Liver (tissue), 9 donors: ENCODE results near the gene RNF220. TPM values are rescaled to one million over a fixed set of nuclear protein-coding genes. Genes with fewer than 3 reads are reported as not detected.

Experiments
- DNase-seq: peaks from one replicate; pipeline ENCODE4 v3.0.0-alpha.2; 2017; ENCODE audit warnings: low spot score
- H3K27ac ChIP-seq, 2 donors: one replicate each; pipeline ENCODE4 v1.7.0; 2013; ENCODE audit warnings: inconsistent platforms in 2 of 2, low read length in 2 of 2, control low read depth in 1 of 2, low read depth in 1 of 2, mild to moderate bottlenecking in 1 of 2
- H3K27me3 ChIP-seq, 4 donors: one replicate each; pipeline versions ENCODE4 v1.6.1 to v1.7.0; 2013; ENCODE audit warnings: low read length in 3 of 4, inconsistent platforms in 1 of 4, mild to moderate bottlenecking in 1 of 4, moderate library complexity in 1 of 4; ENCODE audit not compliant: control insufficient read depth in 4 of 4, insufficient read depth in 4 of 4
- H3K36me3 ChIP-seq, 4 donors: one replicate each; pipeline versions ENCODE4 v1.6.1 to v1.7.0; 2013; ENCODE audit warnings: low read length in 3 of 4, mild to moderate bottlenecking in 3 of 4, low read depth in 1 of 4, moderate library complexity in 1 of 4; ENCODE audit not compliant: control insufficient read depth in 4 of 4, insufficient read depth in 3 of 4
- H3K4me1 ChIP-seq, 4 donors: one replicate each; pipeline versions ENCODE4 v1.6.1 to v1.7.0; 2013; ENCODE audit warnings: low read length in 3 of 4, mild to moderate bottlenecking in 3 of 4, moderate library complexity in 1 of 4; ENCODE audit not compliant: control insufficient read depth in 4 of 4, insufficient read depth in 4 of 4
- H3K4me3 ChIP-seq, 3 donors: one replicate each; pipeline versions ENCODE4 v1.6.1 to v1.7.0; 2013; ENCODE audit warnings: low read length in 3 of 3, control low read depth in 1 of 3, low read depth in 1 of 3, mild to moderate bottlenecking in 1 of 3
- H3K9ac ChIP-seq, 2 donors: one replicate each; pipeline ENCODE4 v1.7.0; 2013; ENCODE audit warnings: low read length in 2 of 2, mild to moderate bottlenecking in 2 of 2, moderate library complexity in 2 of 2, control low read depth in 1 of 2, low read depth in 1 of 2
- H3K9me3 ChIP-seq, 4 donors: one replicate each; pipeline versions ENCODE4 v1.6.1 to v1.7.0; 2013; ENCODE audit warnings: low read length in 3 of 4; ENCODE audit not compliant: control insufficient read depth in 4 of 4
- ATF3 ChIP-seq: IDR thresholded peaks from 2 replicates; pipeline ENCODE4 v1.6.1; 2016; ENCODE audit warnings: antibody characterized with exemption
- CTCF ChIP-seq: fragments of 150-350 bp; IDR thresholded peaks from 2 replicates; pipeline ENCODE4 v1.5.1; 2017; ENCODE audit warnings: improper control_type of control experiment, low read depth, low read length; ENCODE audit not compliant: missing input control
- EGR1 ChIP-seq, 2 donors: IDR thresholded peaks; 2 replicates each; pipeline ENCODE4 v1.6.1; 2016 to 2018; ENCODE audit warnings: antibody characterized with exemption in 2 of 2, low read depth in 2 of 2
- FOXA1 ChIP-seq: IDR thresholded peaks from 2 replicates; pipeline ENCODE4 v1.6.1; 2016; ENCODE audit warnings: antibody characterized with exemption
- FOXA2 ChIP-seq: IDR thresholded peaks from 2 replicates; pipeline ENCODE4 v1.6.1; 2016; ENCODE audit warnings: antibody characterized with exemption
- GABPA ChIP-seq, 2 donors: IDR thresholded peaks in 1 of 2; conservative IDR thresholded peaks in 1 of 2; 2 replicates each; pipeline ENCODE4 v1.6.1; 2016; ENCODE audit warnings: antibody characterized with exemption in 2 of 2, mild to moderate bottlenecking in 1 of 2, moderate library complexity in 1 of 2
- HNF4A ChIP-seq, 2 donors: conservative IDR thresholded peaks; 2 replicates each; pipeline ENCODE4 v1.6.1; 2016; ENCODE audit warnings: antibody characterized with exemption in 2 of 2, mild to moderate bottlenecking in 2 of 2
- HNF4G ChIP-seq: IDR thresholded peaks from 2 replicates; pipeline ENCODE4 v1.6.1; 2016; ENCODE audit warnings: antibody characterized with exemption
- JUND ChIP-seq, 2 donors: IDR thresholded peaks; 2 replicates each; pipeline ENCODE4 v1.6.1; 2016; ENCODE audit warnings: antibody characterized with exemption in 2 of 2
- MAX ChIP-seq: IDR thresholded peaks from 2 replicates; pipeline ENCODE4 v1.6.1; 2016; ENCODE audit warnings: antibody characterized with exemption
- NR2F2 ChIP-seq: IDR thresholded peaks from 2 replicates; pipeline ENCODE4 v1.6.1; 2016; ENCODE audit warnings: antibody characterized with exemption
- RAD21 ChIP-seq, 2 donors: IDR thresholded peaks; 2 replicates each; pipeline ENCODE4 v1.6.1; 2016; ENCODE audit warnings: antibody characterized with exemption in 2 of 2, mild to moderate bottlenecking in 2 of 2
- REST ChIP-seq: IDR thresholded peaks from 2 replicates; pipeline ENCODE4 v1.6.1; 2016; ENCODE audit warnings: antibody characterized with exemption, mild to moderate bottlenecking
- RXRA ChIP-seq, 2 donors: IDR thresholded peaks; 2 replicates each; pipeline ENCODE4 v1.6.1; 2017 to 2018; ENCODE audit warnings: antibody characterized with exemption in 2 of 2, mild to moderate bottlenecking in 1 of 2
- SP1 ChIP-seq: IDR thresholded peaks from 2 replicates; pipeline ENCODE4 v1.6.1; 2018; ENCODE audit warnings: antibody characterized with exemption, mild to moderate bottlenecking
- TAF1 ChIP-seq: conservative IDR thresholded peaks from 2 replicates; pipeline ENCODE4 v1.6.1; 2016; ENCODE audit warnings: antibody characterized with exemption, mild to moderate bottlenecking
- YY1 ChIP-seq: IDR thresholded peaks from 2 replicates; pipeline ENCODE4 v1.6.1; 2016; ENCODE audit warnings: antibody characterized with exemption, mild to moderate bottlenecking
- ZBTB33 ChIP-seq: IDR thresholded peaks from 2 replicates; pipeline ENCODE4 v1.6.1; 2016; ENCODE audit warnings: antibody characterized with exemption
- WGBS: extraction: QIAGEN DNeasy Blood & Tissue Kit; methylation state at CpG from one replicate; pipeline ENCODE4 v1.1.7; 2013; 5-methylcytosine and 5-hydroxymethylcytosine counted together
- polyA plus RNA-seq, 2 donors: library from polyadenylated mRNA; stranded (reverse) in 1 of 2; unstranded in 1 of 2; fragments of 200-250 nt in 1 of 2; fragments of >200 nt in 1 of 2; fragmentation: Nextera tagmentation in 1 of 2; extraction: Ambion mirVana in 1 of 2; gene quantifications; one replicate each; pipeline versions ENCODE4 v1.2.1 to v1.2.3, GENCODE V29; 2013 to 2015
- total RNA-seq, 2 donors: library from RNA; depleted of rRNA; stranded (reverse); fragments of >200 nt; gene quantifications; one replicate each; pipeline ENCODE4 v1.2.3, GENCODE V29; 2014
- donor health status: healthy.
- donor health status: healthy.
- donor health status: healthy.
- donor health status: healthy.
- donor health status: healthy.

RNF220 gene
- total and polyA plus RNA-seq, 4 donors, result 18.2 to 35.8 (median 26.1) TPM

- no peak for DNase-seq
- WGBS, result 95% methylated on average over 15 of the region's 15 CpGs
- Histone ChIP-seq H3K4me3 (no peak overlapping the region), H3K9ac (no peak overlapping the region), H3K27me3 (no peaks in the 10 kb centered on the region), H3K9me3 (no peaks in the 10 kb centered on the region), H3K4me1 (peaks cover 0 to 7% (median 4%) of the 10 kb centered on the region in 4 donors), H3K36me3 (no peaks in the 10 kb centered on the region), H3K27ac (no peak overlapping the region)
- TF ChIP-seq ZBTB33 (no peak), JUND (IDR thresholded peaks at IDR 0.05) (no peak), SP1 (no peak), HNF4A (conservative IDR thresholded peaks at IDR 0.05) (no peak), YY1 (no peak), RAD21 (IDR thresholded peaks at IDR 0.05) (no peak), REST (no peak), EGR1 (IDR thresholded peaks at IDR 0.05; ENCODE audit: low read depth in 2 of 2) (no peak)
These were observed 216.8 kb downstream of the RNF220 start for GRCh38 chr1:44621841-44622286.

- Histone ChIP-seq H3K27ac (no peak overlapping the region), H3K27me3 (no peaks in the 10 kb centered on the region), H3K9ac (no peak overlapping the region), H3K4me1 (no peaks in the 10 kb centered on the region), H3K36me3 (no peaks in the 10 kb centered on the region), H3K4me3 (no peak overlapping the region), H3K9me3 (no peaks in the 10 kb centered on the region)
- TF ChIP-seq RXRA (IDR thresholded peaks at IDR 0.05), result no peak
- TF ChIP-seq EGR1 (IDR thresholded peaks at IDR 0.05; ENCODE audit: low read depth in 2 of 2), result no peak
- no peak for TF ChIP-seq YY1
- TF ChIP-seq HNF4A (conservative IDR thresholded peaks at IDR 0.05), result no peak
- no peak for TF ChIP-seq ZBTB33
- TF ChIP-seq SP1, result no peak
- TF ChIP-seq NR2F2, result no peak
- no peak for TF ChIP-seq GABPA (IDR thresholded peaks at IDR 0.05 in 1 of 2, conservative IDR thresholded peaks at IDR 0.05 in 1 of 2)
- no peak for TF ChIP-seq RAD21 (IDR thresholded peaks at IDR 0.05)
- no peak for TF ChIP-seq JUND (IDR thresholded peaks at IDR 0.05)
- TF ChIP-seq FOXA2, result no peak
- no peak for TF ChIP-seq CTCF
- no peak for TF ChIP-seq FOXA1
- TF ChIP-seq MAX, result no peak
- no peak for TF ChIP-seq REST
- TF ChIP-seq HNF4G, result no peak
- no peak for TF ChIP-seq TAF1
- TF ChIP-seq ATF3, result no peak
- no peak for DNase-seq
- WGBS, result 89% methylated on average over 12 of the region's 12 CpGs
These were observed 219.3 kb downstream of the RNF220 start for GRCh38 chr1:44624268-44624901.
